HepG2 (cell line): ENCODE data around the gene LUC7L. TPM values are rescaled to one million over a fixed set of nuclear protein-coding genes. Genes with fewer than 3 reads are reported as not detected.

Experiments used
- ATF6 ChIP-seq: sonication (generic); formaldehyde crosslinking; conservative IDR thresholded peaks from 2 replicates; pipeline ENCODE4 v1.4.0; 2020; ENCODE audit warnings: missing genetic modification reagents
- HMGXB3 ChIP-seq: sonication (generic); formaldehyde crosslinking; IDR thresholded peaks from 2 replicates; pipeline ENCODE4 v1.4.0; 2020; ENCODE audit warnings: missing genetic modification reagents, borderline replicate concordance
- MTF1 ChIP-seq: sonication (generic); formaldehyde crosslinking; IDR thresholded peaks from 2 replicates; pipeline ENCODE4 v1.5.0; 2020; ENCODE audit warnings: missing genetic modification reagents
- PLSCR1 ChIP-seq: sonication (generic); formaldehyde crosslinking; IDR thresholded peaks from 2 replicates; pipeline ENCODE4 v1.5.0; 2020; ENCODE audit warnings: missing genetic modification reagents, mild to moderate bottlenecking, borderline replicate concordance
- PRPF4 ChIP-seq: fragments of 200-400 bp; formaldehyde crosslinking; IDR thresholded peaks from 2 replicates; pipeline ENCODE4 v1.6.1; 2016; ENCODE audit warnings: low read length, low read depth; ENCODE audit not compliant: poor library complexity, severe bottlenecking
- RFXAP ChIP-seq: sonication (generic); formaldehyde crosslinking; IDR thresholded peaks from 2 replicates; pipeline ENCODE4 v1.4.0; 2020; ENCODE audit warnings: missing genetic modification reagents, borderline replicate concordance
- ZBTB42 ChIP-seq: sonication (generic); formaldehyde crosslinking; IDR thresholded peaks from 2 replicates; pipeline ENCODE4 v1.5.0; 2020; ENCODE audit warnings: mild to moderate bottlenecking, missing genetic modification reagents
- ZBTB46 ChIP-seq: sonication (generic); formaldehyde crosslinking; IDR thresholded peaks from 2 replicates; pipeline ENCODE4 v1.4.0; 2020; ENCODE audit warnings: mild to moderate bottlenecking, missing genetic modification reagents, borderline replicate concordance
- ZMYM2 ChIP-seq: sonication (generic); formaldehyde crosslinking; IDR thresholded peaks from 2 replicates; pipeline ENCODE4 v1.8.0; 2022; ENCODE audit warnings: mild to moderate bottlenecking, missing genetic modification reagents
- ZNF160 ChIP-seq: sonication (generic); formaldehyde crosslinking; IDR thresholded peaks from 2 replicates; pipeline ENCODE4 v1.8.0; 2022; ENCODE audit warnings: mild to moderate bottlenecking, inconsistent platforms, missing genetic modification reagents
- ZNF253 ChIP-seq: sonication (generic); formaldehyde crosslinking; IDR thresholded peaks from 2 replicates; pipeline ENCODE4 v1.8.0; 2022; ENCODE audit warnings: mild to moderate bottlenecking, missing genetic modification reagents, borderline replicate concordance
- ZNF280B ChIP-seq: sonication (generic); formaldehyde crosslinking; IDR thresholded peaks from 2 replicates; pipeline ENCODE4 v1.5.0; 2020; ENCODE audit warnings: missing genetic modification reagents, mild to moderate bottlenecking, borderline replicate concordance
- ZNF570 ChIP-seq: sonication (generic); formaldehyde crosslinking; IDR thresholded peaks from 2 replicates; pipeline ENCODE4 v1.4.0; 2020; ENCODE audit warnings: mild to moderate bottlenecking, missing genetic modification reagents, borderline replicate concordance
- ZNF674 ChIP-seq: sonication (generic); formaldehyde crosslinking; IDR thresholded peaks from 2 replicates; pipeline ENCODE4 v1.5.0; 2020; ENCODE audit warnings: low read depth, mild to moderate bottlenecking, missing genetic modification reagents
- ZSCAN22 ChIP-seq: sonication (generic); formaldehyde crosslinking; IDR thresholded peaks from 2 replicates; pipeline ENCODE4 v1.4.0; 2020; ENCODE audit warnings: mild to moderate bottlenecking, missing genetic modification reagents
- polyA plus RNA-seq, 8 experiments: library from polyadenylated mRNA; depleted of rRNA in 3 of 8; stranded (reverse) in 7 of 8; unstranded in 1 of 8; fragments of >200 nt; fragmentation: Illumina TruSeq in 4 of 8; extraction: Trizol in 4 of 8; gene quantifications; 2 replicates each; pipeline versions ENCODE4 v1.2.1 to v1.2.3, GENCODE V29; 2011 to 2016; ENCODE audit warnings: low read depth in 4 of 8, missing spikeins in 1 of 8, mixed read lengths in 1 of 8; ENCODE audit not compliant: insufficient read depth in 1 of 8
- total RNA-seq, 5 experiments: library from RNA; depleted of rRNA; stranded (reverse); fragments of >200 nt; fragmentation: Illumina TruSeq; extraction: Trizol; gene quantifications; 2 replicates each; pipeline ENCODE4 v1.2.3, GENCODE V29; 2016; ENCODE audit warnings: low read depth in 1 of 5

The LUC7L gene
- total and polyA plus RNA-seq, 2 of the 13 experiments (the other 11 are each of a cell fraction or from before 2014, with no cell fraction given), result 48.7 to 56.9 TPM

GRCh38 chr16:180681-181564 lies 48.3 kb downstream of the LUC7L start (continued):
- 0 out of 2 replicates have a peak, but pooled peaks have one; percentile 75 for TF ChIP-seq HMGXB3 (CRISPR knock-in tag)
- TF ChIP-seq ZNF674 (CRISPR knock-in tag), result peak; percentile 99
- peak; percentile 99 for TF ChIP-seq ZNF280B
- TF ChIP-seq ATF6 (CRISPR knock-in tag), result no peak
- peak; percentile 85; the same call in 1 of the 2 replicates for TF ChIP-seq RFXAP (CRISPR knock-in tag)
- peak; percentile 98 for TF ChIP-seq ZBTB42 (CRISPR knock-in tag)
- TF ChIP-seq ZNF160 (CRISPR knock-in tag), result no peak; the same call in none of the 2 replicates
- no peak for TF ChIP-seq PRPF4
- peak; percentile 92; the same call in 1 of the 2 replicates for TF ChIP-seq MTF1
- TF ChIP-seq ZMYM2 (CRISPR knock-in tag), result peak; percentile 14; the same call in 1 of the 2 replicates
- no peak for TF ChIP-seq ZBTB46 (CRISPR knock-in tag)
- peak; percentile 73; the same call in 1 of the 2 replicates for TF ChIP-seq PLSCR1 (CRISPR knock-in tag)
- TF ChIP-seq ZNF570 (CRISPR knock-in tag), result peak; percentile 93; the same call in 1 of the 2 replicates
- TF ChIP-seq ZSCAN22 (CRISPR knock-in tag), result peak; percentile 90
- TF ChIP-seq ZNF253, result peak; percentile 97
